ENCODE data around the gene SLC6A6. TPM values are rescaled to one million over a fixed set of nuclear protein-coding genes. Genes with fewer than 3 reads are reported as not detected.

Gene SLC6A6
- total and polyA plus RNA-seq, 10 of the 15 experiments (the other 5 are each of a cell fraction or from before 2014, with no cell fraction given) = 5.6 to 47.0 (median 20.2) TPM

GRCh38 chr3:14434126-14434497, 31.7 kb downstream of the SLC6A6 start:
- CTCF ChIA-PET = interaction anchor here (0.6 to 7.6 kb wide), 8 partner anchors 9 to 233 kb away, joined by 3 to 96 read pairs (median 8); partner anchors contain the start of gene SLC6A6
- Histone ChIP-seq H3K9ac (ENCODE audit: control insufficient read depth, insufficient read depth, low read length) (peak overlapping the region; percentile 85), H4K20me1 (ENCODE audit: control insufficient read depth, insufficient read depth) (no peaks in the 10 kb centered on the region), H3K4me1 (ENCODE audit: control insufficient read depth, insufficient read depth, low read length) (peaks cover 49% of the 10 kb centered on the region), H3K79me2 (ENCODE audit: control insufficient read depth, insufficient read depth, low read length) (peaks cover 38% of the 10 kb centered on the region), H3K27ac (ENCODE audit: control insufficient read depth, insufficient read depth) (peak overlapping the region; percentile 78), H3K9me3 (replicated peaks; ENCODE audit: control insufficient read depth, insufficient read depth, low read length) (no peaks in the 10 kb centered on the region), H2AFZ (ENCODE audit: control insufficient read depth, low read depth, low read length) (no peak overlapping the region), H3K36me3 (ENCODE audit: control insufficient read depth in 2 of 2, insufficient read depth in 2 of 2, low read length in 1 of 2) (peaks cover 2 to 3% of the 10 kb centered on the region in 2 experiments; a peak in 1 of 4 replicates), H3K4me2 (ENCODE audit: control insufficient read depth, insufficient read depth) (peak overlapping the region; percentile 99), H3K27me3 (replicated peaks in 1 of 2; ENCODE audit: control insufficient read depth in 2 of 2, insufficient read depth in 2 of 2, low read length in 1 of 2) (no peaks in the 10 kb centered on the region), H3K4me3 (peak overlapping the region; percentile 26; the same call in 1 of the 2 replicates)
- RAD21 ChIA-PET (ENCODE audit: unreplicated experiment) = interaction anchor here (0.9 to 11.7 kb wide), 3 partner anchors 10 to 30 kb away, joined by 3 to 144 read pairs (median 10); partner anchors contain the start of gene SLC6A6
- in situ Hi-C loops (cut with MboI) = no loop called here
- POLR2A ChIA-PET = interaction anchor here (1.1 to 5.7 kb wide), 4 partner anchors 10 to 30 kb away, joined by 4 to 53 read pairs (median 14); partner anchors contain the start of gene SLC6A6
- no peak for TF ChIP-seq STAT1 (conservative IDR thresholded peaks at IDR 0.05)
- no peak for FAIRE-seq
- 69% methylated on average over 4 of the region's 4 CpGs for WGBS (ENCODE audit: insufficient coverage, insufficient replicate concordance, low lambda C conversion rate, missing lambda C conversion rate)
- BruUV-seq (replicated peaks) = no TSS peak
- DNase-seq (ENCODE audit: low read depth, low spot score) = no peak
- ATAC-seq = no peak
- intact Hi-C loops (cut with micrococcal nuclease; ENCODE audit: unreplicated experiment) = loop anchor here (10.0 kb wide), 1 partner anchor 1019 kb away; no protein-coding TSS in a partner anchor
- SMC1A ChIA-PET (ENCODE audit: uncharacterized antibody, unreplicated experiment) = interaction anchor here (1.3 to 11.7 kb wide), 7 partner anchors 8 to 230 kb away, joined by 3 to 143 read pairs (median 7); partner anchors contain the start of gene SLC6A6

GRCh38 chr3:14434498-14435151, 32.2 kb downstream of the SLC6A6 start:
- intact Hi-C loops (cut with micrococcal nuclease; ENCODE audit: unreplicated experiment) = loop anchor here (10.0 kb wide), 1 partner anchor 1020 kb away; no protein-coding TSS in a partner anchor
- SMC1A ChIA-PET (ENCODE audit: uncharacterized antibody, unreplicated experiment) = interaction anchor here (1.3 to 11.7 kb wide), 7 partner anchors 7 to 230 kb away, joined by 3 to 143 read pairs (median 7); partner anchors contain the start of gene SLC6A6
- in situ Hi-C loops (cut with MboI) = no loop called here
- H3K9me3 ChIP-seq (replicated peaks; ENCODE audit: control insufficient read depth, insufficient read depth, low read length) = no peaks in the 10 kb centered on the region
- H3K9ac ChIP-seq (ENCODE audit: control insufficient read depth, insufficient read depth, low read length) = no peak overlapping the region
- no peak for DNase-seq (ENCODE audit: low read depth, low spot score)
- no peaks in the 10 kb centered on the region for H3K27me3 ChIP-seq (replicated peaks in 1 of 2; ENCODE audit: control insufficient read depth in 2 of 2, insufficient read depth in 2 of 2, low read length in 1 of 2)
- POLR2A ChIA-PET = interaction anchor here (1.1 to 5.7 kb wide), 2 partner anchors 28 to 31 kb away, joined by 5 to 53 read pairs; partner anchors contain the start of gene SLC6A6
- H3K36me3 ChIP-seq (ENCODE audit: control insufficient read depth in 2 of 2, insufficient read depth in 2 of 2, low read length in 1 of 2) = peaks cover 2 to 3% of the 10 kb centered on the region in 2 experiments; a peak in 1 of 4 replicates
- CTCF ChIA-PET = interaction anchor here (0.6 to 7.6 kb wide), 4 partner anchors 11 to 32 kb away, joined by 3 to 96 read pairs (median 14); partner anchors contain the start of gene SLC6A6
- peaks cover 38% of the 10 kb centered on the region for H3K79me2 ChIP-seq (ENCODE audit: control insufficient read depth, insufficient read depth, low read length)
- ATAC-seq = no peak
- BruUV-seq (replicated peaks) = no TSS peak
- H4K20me1 ChIP-seq (ENCODE audit: control insufficient read depth, insufficient read depth) = no peaks in the 10 kb centered on the region
- no peak for FAIRE-seq
- H3K4me1 ChIP-seq (ENCODE audit: control insufficient read depth, insufficient read depth, low read length) = peaks cover 46% of the 10 kb centered on the region
- peak overlapping the region; percentile 99 for H3K4me2 ChIP-seq (ENCODE audit: control insufficient read depth, insufficient read depth)
- H2AFZ ChIP-seq (ENCODE audit: control insufficient read depth, low read depth, low read length) = no peak overlapping the region
- H3K4me3 ChIP-seq = no peak overlapping the region
- RAD21 ChIA-PET (ENCODE audit: unreplicated experiment) = interaction anchor here (0.9 to 11.7 kb wide), 2 partner anchors 20 to 30 kb away, joined by 3 to 144 read pairs; partner anchors contain the start of gene SLC6A6
- whole genome bisulfite sequencing (ENCODE audit: insufficient coverage, insufficient replicate concordance, low lambda C conversion rate, missing lambda C conversion rate) = 84% methylated on average over 12 of the region's 12 CpGs
- no peak overlapping the region for H3K27ac ChIP-seq (ENCODE audit: control insufficient read depth, insufficient read depth)
- TF ChIP-seq STAT3 (IDR thresholded peaks at IDR 0.05; ENCODE audit: low read depth, low read length) = no peak
- TF ChIP-seq TCF3 (IDR thresholded peaks at IDR 0.05; ENCODE audit: borderline replicate concordance, insufficient read depth, low read depth, low read length) = no peak
- TF ChIP-seq ESRRA (IDR thresholded peaks at IDR 0.05; ENCODE audit: low read length) = no peak
- TF ChIP-seq NR2C1 (IDR thresholded peaks at IDR 0.05) = no peak
- no peak for TF ChIP-seq REST (IDR thresholded peaks at IDR 0.05; ENCODE audit: low read depth, low read length)
- no peak for TF ChIP-seq ZBED1 (IDR thresholded peaks at IDR 0.05; ENCODE audit: borderline replicate concordance)
- no peak for TF ChIP-seq SIX5 (IDR thresholded peaks at IDR 0.05; ENCODE audit: low read depth, low read length, severe bottlenecking)
- no peak for TF ChIP-seq ATF7 (IDR thresholded peaks at IDR 0.05; ENCODE audit: low read depth)
- no peak for TF ChIP-seq ZNF384 (IDR thresholded peaks at IDR 0.05; ENCODE audit: borderline replicate concordance, low read depth, low read length)
- TF ChIP-seq JUND (IDR thresholded peaks at IDR 0.05; ENCODE audit: low read depth, low read length) = no peak

All from GM12878 (cell line).